Erythroblast (primary cell): Measurements from ENCODE around the gene ULBP1.
"Not testable (repeated sequence)": the region's sequence is repeated elsewhere in the genome, so short reads cannot be mapped to it uniquely, and the experiment has no call there.

Experiments
- GATA1 ChIP-seq: IDR thresholded peaks from 2 replicates; pipeline ENCODE4 v1.6.1; 2011; ENCODE audit warnings: low read depth, mild to moderate bottlenecking, control low read depth, low read length, moderate library complexity
- POLR2A ChIP-seq: IDR thresholded peaks from 2 replicates; pipeline ENCODE4 v1.6.1; 2011; ENCODE audit warnings: mild to moderate bottlenecking, low read length

DNA sequence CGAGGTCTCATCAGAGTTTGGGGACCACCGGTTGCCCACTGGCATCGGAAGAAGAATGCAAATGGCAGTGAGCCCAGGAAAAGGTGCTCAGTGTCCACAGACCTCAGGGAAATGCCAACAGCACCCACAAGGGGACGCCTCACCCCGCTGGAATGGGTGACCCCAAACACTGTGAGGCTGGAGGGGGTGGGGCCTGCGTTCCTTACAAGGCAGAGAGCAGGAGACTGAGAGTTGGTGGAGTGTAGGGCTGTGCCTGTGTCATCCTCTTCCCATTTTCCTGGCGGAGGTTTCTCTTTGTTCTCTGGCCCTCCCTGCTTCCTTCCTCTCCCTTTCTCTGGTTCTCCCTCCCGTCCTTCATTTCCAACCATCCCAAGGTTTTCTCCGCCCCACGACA, 9.8 kb upstream of the ULBP1 start:
- TF ChIP-seq POLR2A, GATA1: not testable (repeated sequence)
